ENCODE measurements around the gene SLC5A11. TPM values are rescaled to one million over a fixed set of nuclear protein-coding genes. Genes with fewer than 3 reads are reported as not detected.
A peak's percentile ranks its signal among the peaks of the same experiment; 100 is the strongest.

Gene SLC5A11
- total and polyA plus RNA-seq, 2 of the 13 experiments (the other 11 are each of a cell fraction or from before 2014, with no cell fraction given): 1.2 to 3.3 TPM

DNA sequence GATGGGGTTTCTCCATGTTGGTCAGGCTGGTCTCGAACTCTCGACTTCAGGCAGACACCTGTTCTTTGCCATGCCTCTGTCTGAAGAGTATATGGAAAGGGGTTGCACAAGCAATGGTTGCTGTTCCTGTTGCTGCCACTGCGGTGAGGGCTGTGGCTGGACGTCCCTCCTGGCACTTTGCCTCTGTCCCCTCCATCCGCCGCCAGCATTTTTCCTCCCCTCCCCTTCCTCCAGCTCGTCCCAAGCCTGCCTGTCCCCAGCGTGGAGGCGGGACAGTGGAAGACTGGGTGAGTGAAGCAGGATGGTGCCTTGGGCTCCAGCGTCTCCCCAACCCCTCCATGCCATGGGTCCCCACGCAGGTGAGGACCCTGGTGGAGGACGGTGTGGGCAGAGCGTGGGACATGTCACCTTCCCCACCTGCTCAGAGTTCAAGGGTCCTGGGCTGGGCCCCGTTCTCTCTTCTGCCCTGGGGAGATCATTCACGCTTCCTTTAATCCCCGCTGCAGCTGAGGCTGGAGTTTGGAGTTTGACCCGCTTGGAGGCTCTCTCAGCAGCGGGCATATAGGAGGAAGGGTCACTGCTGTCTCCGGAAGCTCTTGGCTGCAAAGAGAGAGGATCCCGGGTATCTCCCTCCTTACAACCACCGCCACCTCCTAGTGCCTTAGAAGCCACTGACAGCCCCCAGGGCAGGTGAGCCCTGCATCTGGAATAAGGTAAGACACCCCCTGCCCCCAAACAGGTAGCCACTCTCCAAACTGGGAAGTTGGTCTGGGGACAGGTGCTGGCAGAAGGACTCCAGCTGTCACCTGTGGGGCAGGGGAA lies at the start of gene SLC5A11 (continued):
- TF ChIP-seq, protein P1, sequence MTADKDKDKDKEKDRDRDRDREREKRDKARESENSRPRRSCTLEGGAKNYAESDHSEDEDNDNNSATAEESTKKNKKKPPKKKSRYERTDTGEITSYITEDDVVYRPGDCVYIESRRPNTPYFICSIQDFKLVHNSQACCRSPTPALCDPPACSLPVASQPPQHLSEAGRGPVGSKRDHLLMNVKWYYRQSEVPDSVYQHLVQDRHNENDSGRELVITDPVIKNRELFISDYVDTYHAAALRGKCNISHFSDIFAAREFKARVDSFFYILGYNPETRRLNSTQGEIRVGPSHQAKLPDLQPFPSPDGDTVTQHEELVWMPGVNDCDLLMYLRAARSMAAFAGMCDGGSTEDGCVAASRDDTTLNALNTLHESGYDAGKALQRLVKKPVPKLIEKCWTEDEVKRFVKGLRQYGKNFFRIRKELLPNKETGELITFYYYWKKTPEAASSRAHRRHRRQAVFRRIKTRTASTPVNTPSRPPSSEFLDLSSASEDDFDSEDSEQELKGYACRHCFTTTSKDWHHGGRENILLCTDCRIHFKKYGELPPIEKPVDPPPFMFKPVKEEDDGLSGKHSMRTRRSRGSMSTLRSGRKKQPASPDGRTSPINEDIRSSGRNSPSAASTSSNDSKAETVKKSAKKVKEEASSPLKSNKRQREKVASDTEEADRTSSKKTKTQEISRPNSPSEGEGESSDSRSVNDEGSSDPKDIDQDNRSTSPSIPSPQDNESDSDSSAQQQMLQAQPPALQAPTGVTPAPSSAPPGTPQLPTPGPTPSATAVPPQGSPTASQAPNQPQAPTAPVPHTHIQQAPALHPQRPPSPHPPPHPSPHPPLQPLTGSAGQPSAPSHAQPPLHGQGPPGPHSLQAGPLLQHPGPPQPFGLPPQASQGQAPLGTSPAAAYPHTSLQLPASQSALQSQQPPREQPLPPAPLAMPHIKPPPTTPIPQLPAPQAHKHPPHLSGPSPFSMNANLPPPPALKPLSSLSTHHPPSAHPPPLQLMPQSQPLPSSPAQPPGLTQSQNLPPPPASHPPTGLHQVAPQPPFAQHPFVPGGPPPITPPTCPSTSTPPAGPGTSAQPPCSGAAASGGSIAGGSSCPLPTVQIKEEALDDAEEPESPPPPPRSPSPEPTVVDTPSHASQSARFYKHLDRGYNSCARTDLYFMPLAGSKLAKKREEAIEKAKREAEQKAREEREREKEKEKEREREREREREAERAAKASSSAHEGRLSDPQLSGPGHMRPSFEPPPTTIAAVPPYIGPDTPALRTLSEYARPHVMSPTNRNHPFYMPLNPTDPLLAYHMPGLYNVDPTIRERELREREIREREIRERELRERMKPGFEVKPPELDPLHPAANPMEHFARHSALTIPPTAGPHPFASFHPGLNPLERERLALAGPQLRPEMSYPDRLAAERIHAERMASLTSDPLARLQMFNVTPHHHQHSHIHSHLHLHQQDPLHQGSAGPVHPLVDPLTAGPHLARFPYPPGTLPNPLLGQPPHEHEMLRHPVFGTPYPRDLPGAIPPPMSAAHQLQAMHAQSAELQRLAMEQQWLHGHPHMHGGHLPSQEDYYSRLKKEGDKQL (CRISPR knock-in tag; IDR thresholded peaks at IDR 0.05; ENCODE audit: low read depth): no peak
- 0 out of 2 replicates have a peak, but pooled peaks have one; percentile 27 for TF ChIP-seq MIER3 (CRISPR knock-in tag; IDR thresholded peaks at IDR 0.05; ENCODE audit: borderline replicate concordance)
- 0 out of 2 replicates have a peak, but pooled peaks have one; percentile 44 for TF ChIP-seq ZNF713 (CRISPR knock-in tag; IDR thresholded peaks at IDR 0.05)
- TF ChIP-seq, protein P2, sequence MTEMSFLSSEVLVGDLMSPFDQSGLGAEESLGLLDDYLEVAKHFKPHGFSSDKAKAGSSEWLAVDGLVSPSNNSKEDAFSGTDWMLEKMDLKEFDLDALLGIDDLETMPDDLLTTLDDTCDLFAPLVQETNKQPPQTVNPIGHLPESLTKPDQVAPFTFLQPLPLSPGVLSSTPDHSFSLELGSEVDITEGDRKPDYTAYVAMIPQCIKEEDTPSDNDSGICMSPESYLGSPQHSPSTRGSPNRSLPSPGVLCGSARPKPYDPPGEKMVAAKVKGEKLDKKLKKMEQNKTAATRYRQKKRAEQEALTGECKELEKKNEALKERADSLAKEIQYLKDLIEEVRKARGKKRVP (CRISPR knock-in tag; IDR thresholded peaks at IDR 0.05): no peak
- TF ChIP-seq, protein P3, sequence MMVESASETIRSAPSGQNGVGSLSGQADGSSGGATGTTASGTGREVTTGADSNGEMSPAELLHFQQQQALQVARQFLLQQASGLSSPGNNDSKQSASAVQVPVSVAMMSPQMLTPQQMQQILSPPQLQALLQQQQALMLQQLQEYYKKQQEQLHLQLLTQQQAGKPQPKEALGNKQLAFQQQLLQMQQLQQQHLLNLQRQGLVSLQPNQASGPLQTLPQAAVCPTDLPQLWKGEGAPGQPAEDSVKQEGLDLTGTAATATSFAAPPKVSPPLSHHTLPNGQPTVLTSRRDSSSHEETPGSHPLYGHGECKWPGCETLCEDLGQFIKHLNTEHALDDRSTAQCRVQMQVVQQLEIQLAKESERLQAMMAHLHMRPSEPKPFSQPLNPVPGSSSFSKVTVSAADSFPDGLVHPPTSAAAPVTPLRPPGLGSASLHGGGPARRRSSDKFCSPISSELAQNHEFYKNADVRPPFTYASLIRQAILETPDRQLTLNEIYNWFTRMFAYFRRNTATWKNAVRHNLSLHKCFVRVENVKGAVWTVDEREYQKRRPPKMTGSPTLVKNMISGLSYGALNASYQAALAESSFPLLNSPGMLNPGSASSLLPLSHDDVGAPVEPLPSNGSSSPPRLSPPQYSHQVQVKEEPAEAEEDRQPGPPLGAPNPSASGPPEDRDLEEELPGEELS (CRISPR knock-in tag; IDR thresholded peaks at IDR 0.05): peak; percentile 23; the same call in 1 of the 2 replicates
- no peak for TF ChIP-seq ZNF816 (CRISPR knock-in tag; IDR thresholded peaks at IDR 0.05; ENCODE audit: borderline replicate concordance)
- TF ChIP-seq, protein P4, sequence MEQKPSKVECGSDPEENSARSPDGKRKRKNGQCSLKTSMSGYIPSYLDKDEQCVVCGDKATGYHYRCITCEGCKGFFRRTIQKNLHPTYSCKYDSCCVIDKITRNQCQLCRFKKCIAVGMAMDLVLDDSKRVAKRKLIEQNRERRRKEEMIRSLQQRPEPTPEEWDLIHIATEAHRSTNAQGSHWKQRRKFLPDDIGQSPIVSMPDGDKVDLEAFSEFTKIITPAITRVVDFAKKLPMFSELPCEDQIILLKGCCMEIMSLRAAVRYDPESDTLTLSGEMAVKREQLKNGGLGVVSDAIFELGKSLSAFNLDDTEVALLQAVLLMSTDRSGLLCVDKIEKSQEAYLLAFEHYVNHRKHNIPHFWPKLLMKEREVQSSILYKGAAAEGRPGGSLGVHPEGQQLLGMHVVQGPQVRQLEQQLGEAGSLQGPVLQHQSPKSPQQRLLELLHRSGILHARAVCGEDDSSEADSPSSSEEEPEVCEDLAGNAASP (CRISPR knock-in tag; IDR thresholded peaks at IDR 0.05; ENCODE audit: borderline replicate concordance): no peak
- TF ChIP-seq ONECUT2 (CRISPR knock-in tag; IDR thresholded peaks at IDR 0.05): no peak
- TF ChIP-seq SALL1 (CRISPR knock-in tag; IDR thresholded peaks at IDR 0.05): peak; percentile 84
- peak; percentile 94 for TF ChIP-seq ZNF263 (CRISPR knock-in tag; IDR thresholded peaks at IDR 0.05)
- peak; percentile 46 for TF ChIP-seq ADNP (CRISPR knock-in tag; IDR thresholded peaks at IDR 0.05)
- TF ChIP-seq ZNF501 (CRISPR knock-in tag; IDR thresholded peaks at IDR 0.05): peak; percentile 86
- peak; percentile 37; the same call in 1 of the 2 replicates for TF ChIP-seq MEF2D (CRISPR knock-in tag; IDR thresholded peaks at IDR 0.05)
- TF ChIP-seq, protein P5, sequence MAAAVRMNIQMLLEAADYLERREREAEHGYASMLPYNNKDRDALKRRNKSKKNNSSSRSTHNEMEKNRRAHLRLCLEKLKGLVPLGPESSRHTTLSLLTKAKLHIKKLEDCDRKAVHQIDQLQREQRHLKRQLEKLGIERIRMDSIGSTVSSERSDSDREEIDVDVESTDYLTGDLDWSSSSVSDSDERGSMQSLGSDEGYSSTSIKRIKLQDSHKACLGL (CRISPR knock-in tag; IDR thresholded peaks at IDR 0.05): no peak
- no peak for TF ChIP-seq ZNF766 (CRISPR knock-in tag; IDR thresholded peaks at IDR 0.05; ENCODE audit: borderline replicate concordance)
- peak; percentile 71 for TF ChIP-seq RXRA (CRISPR knock-in tag; IDR thresholded peaks at IDR 0.05)

Data from HepG2 (cell line).